ENCODE data around the gene RASA3. TPM values are rescaled to one million over a fixed set of nuclear protein-coding genes. Genes with fewer than 3 reads are reported as not detected.

RASA3 gene
- total and polyA plus RNA-seq, 10 of the 15 experiments (the other 5 are each of a cell fraction or from before 2014, with no cell fraction given) = 0.79 to 33.9 (median 17.6) TPM

GRCh38 chr13:113965383-113965874 is 167.0 kb downstream of the RASA3 start:
- 76% methylated on average over 2 of the region's 2 CpGs for WGBS (ENCODE audit: insufficient coverage, insufficient replicate concordance, low lambda C conversion rate, missing lambda C conversion rate)
- ChIA-PET RAD21 (ENCODE audit: unreplicated experiment) (no interaction called here), CTCF (no interaction called here), POLR2A (no interaction called here), SMC1A (ENCODE audit: uncharacterized antibody, unreplicated experiment) (no interaction called here)
- ATAC-seq = no peak
- intact Hi-C loops (cut with micrococcal nuclease; ENCODE audit: unreplicated experiment) (no loop called here), in situ Hi-C loops (cut with MboI) (no loop called here)
- H3K27ac ChIP-seq (ENCODE audit: control insufficient read depth, insufficient read depth) = no peak overlapping the region
- H4K20me1 ChIP-seq (ENCODE audit: control insufficient read depth, insufficient read depth) = no peaks in the 10 kb centered on the region
- H3K4me2 ChIP-seq (ENCODE audit: control insufficient read depth, insufficient read depth) = no peak overlapping the region
- H2AFZ ChIP-seq (ENCODE audit: control insufficient read depth, low read depth, low read length) = no peak overlapping the region
- H3K27me3 ChIP-seq (replicated peaks in 1 of 2; ENCODE audit: control insufficient read depth in 2 of 2, insufficient read depth in 2 of 2, low read length in 1 of 2) = no peaks in the 10 kb centered on the region
- no peaks in the 10 kb centered on the region for H3K36me3 ChIP-seq (ENCODE audit: control insufficient read depth in 2 of 2, insufficient read depth in 2 of 2, low read length in 1 of 2)
- no peak overlapping the region for H3K9ac ChIP-seq (ENCODE audit: control insufficient read depth, insufficient read depth, low read length)
- BruUV-seq (replicated peaks) = no TSS peak
- H3K4me1 ChIP-seq (ENCODE audit: control insufficient read depth, insufficient read depth, low read length) = no peaks in the 10 kb centered on the region
- H3K79me2 ChIP-seq (ENCODE audit: control insufficient read depth, insufficient read depth, low read length) = no peaks in the 10 kb centered on the region
- H3K4me3 ChIP-seq = no peak overlapping the region
- TF ChIP-seq POLR2AphosphoS5 (IDR thresholded peaks at IDR 0.05; ENCODE audit: low read length) = no peak
- TF ChIP-seq MAX (IDR thresholded peaks at IDR 0.05; ENCODE audit: low read depth, low read length) = no peak
- TF ChIP-seq CEBPZ (IDR thresholded peaks at IDR 0.05; ENCODE audit: low read depth, low read length) = no peak
- H3K9me3 ChIP-seq (replicated peaks; ENCODE audit: control insufficient read depth, insufficient read depth, low read length) = peaks cover 2% of the 10 kb centered on the region; the same call in 1 of the 3 replicates
- no peak for FAIRE-seq
- DNase-seq (ENCODE audit: low read depth, low spot score) = no peak

Measured in GM12878 (cell line).